HG03159 (cell line): Measurements from ENCODE around the gene TMEM51.

Source experiments
- ATAC-seq: cut with Tn5 transposase; IDR thresholded peaks from one replicate; pipeline ENCODE4 v1.9.1; 2021; ENCODE audit warnings: mild to moderate bottlenecking, moderate library complexity; ENCODE audit not compliant: unreplicated experiment

The TMEM51 gene

GRCh38 chr1:15264769-15265168 is 111.2 kb downstream of the TMEM51 start:
- ATAC-seq: no peak
